ENCODE data around the gene AK8.
A peak's percentile ranks its signal among the peaks of the same experiment; 100 is the strongest.

AK8 gene

DNA sequence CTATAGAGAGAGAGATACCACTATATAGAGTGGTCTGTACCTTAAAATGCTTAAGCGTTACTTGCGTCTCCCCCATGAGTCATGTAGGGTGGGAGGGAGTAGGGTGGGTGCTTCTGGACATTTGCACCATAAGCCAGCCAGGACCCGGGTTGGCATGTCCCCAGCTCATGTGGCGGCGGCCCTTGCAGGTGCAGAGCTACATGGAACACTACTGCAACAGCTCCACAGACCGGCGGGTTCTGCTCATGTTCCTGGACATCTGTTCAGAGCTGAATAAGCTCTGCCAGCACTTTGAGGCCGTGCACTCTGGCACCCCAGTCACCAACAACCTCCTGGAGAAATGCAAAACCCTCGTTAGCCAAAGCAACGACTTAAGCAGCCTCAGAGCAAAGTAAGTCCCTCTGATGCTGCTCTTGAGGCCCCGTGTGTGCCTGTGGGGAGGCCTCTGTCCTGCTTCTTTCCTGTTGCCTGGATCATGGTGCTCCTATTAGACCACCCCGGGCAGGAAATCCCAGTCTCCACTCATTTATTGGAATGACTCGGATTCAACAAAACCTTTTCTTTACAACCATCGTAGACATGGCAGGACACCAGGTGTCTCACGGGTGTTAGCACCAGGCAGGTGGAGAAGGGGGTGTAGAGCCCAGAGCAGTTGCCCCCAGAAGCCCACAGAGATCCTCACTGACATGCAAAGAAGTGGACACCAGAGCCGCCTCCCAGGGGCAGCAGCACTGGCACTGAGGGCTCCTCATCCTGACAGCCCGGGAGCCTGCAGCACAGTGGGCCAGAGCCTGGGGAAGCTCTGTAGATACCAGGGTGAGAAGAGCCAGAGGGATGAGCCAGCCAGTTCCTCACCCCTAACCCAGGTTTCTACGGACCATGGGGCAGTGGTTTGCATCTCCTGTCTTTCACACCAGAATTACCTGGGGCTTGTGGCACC is 9.4 kb upstream of the AK8 start:
- no peak for DNase-seq

DNA sequence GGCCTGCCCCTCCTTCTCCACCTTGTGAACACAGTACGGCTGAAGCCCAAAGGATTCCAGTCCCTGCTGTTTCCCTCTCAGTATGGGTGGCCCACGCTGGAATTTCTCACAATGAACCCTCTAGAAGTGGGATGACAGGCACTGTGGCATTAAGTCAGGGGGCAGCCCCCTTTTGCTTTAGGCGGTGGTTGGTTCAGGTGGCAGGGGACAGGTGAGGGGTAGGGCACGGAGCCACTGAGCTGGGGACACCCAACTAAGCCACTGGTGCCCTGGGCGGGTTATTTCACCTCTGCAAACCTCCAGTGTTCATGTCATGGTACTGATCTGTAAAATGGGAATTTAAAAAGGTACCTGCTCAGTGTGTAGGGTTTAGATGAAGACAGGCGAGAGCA is 8.2 kb upstream of the AK8 start:
- no peak for DNase-seq

DNA sequence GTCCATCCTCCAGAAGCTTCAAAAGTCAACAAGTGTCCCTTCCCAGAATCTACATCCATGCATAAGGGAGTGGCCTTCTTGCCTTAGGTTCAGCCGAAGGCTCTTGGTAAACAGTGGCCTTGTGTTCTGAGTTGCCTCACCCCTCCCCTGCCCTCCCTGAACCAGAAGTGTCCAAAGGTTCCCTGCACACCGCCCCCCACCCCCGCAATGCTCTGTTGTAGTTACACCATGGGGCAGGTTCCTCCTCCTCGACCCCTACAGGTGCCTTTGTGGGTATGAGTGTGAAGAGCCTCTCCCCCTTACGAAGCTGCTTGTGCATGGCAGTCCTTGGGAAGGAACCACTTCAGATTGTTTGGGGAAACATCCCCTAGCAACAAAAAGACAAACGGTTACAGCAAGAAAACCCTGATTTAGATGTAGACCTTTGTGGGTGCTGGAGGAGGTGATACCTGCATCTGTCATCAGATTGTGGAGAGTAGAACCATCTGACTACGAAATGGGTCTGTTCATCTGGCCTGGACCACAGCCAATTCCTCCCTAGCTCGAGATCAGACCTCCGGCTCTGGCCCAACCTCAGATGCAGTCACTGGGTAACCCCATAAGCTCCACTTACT is 7.7 kb upstream of the AK8 start:
- DNase-seq = no peak

DNA sequence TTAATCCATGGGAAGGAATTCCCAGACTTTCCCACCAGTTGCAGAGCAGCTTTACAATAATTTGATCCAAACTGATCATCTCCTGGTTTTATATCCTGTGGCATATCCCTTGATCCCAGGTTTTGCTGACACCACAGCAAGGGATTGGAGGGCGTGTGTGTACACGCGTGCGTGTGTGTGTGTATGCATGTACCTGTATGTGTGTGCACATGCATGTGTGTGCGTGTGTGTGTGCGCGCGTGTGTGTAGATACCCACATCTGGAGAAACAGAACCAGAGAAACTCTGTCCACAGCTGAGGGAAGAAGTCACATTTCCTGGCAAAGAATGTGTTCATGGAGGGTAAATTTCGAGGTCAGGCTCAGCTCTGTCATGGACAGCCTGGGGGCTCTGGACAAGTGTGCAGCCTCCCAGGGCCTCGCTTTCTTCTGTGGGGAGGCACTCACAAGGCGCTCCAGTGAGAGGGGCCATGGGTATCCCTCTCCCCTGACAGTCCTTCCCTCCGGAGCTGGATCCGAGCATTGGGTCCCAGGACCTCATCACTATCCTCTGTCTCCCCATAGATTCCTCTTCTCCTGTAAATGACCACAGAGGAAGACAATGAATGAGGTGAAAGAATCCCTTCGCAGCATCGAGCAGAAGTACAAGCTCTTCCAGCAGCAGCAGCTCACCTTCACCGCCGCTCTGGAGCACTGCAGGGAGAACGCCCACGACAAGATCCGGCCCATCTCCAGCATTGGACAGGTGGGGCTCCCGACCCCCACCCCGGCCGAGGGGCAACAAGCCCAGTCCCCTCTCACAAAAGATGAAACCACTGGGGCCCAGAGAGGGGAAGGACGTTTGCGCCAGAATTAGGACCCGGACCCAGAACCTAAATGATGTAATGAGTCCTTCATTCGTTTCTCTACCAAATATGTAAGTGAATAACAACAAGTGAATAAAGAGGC is 5.5 kb upstream of the AK8 start:
- DNase-seq = no peak

DNA sequence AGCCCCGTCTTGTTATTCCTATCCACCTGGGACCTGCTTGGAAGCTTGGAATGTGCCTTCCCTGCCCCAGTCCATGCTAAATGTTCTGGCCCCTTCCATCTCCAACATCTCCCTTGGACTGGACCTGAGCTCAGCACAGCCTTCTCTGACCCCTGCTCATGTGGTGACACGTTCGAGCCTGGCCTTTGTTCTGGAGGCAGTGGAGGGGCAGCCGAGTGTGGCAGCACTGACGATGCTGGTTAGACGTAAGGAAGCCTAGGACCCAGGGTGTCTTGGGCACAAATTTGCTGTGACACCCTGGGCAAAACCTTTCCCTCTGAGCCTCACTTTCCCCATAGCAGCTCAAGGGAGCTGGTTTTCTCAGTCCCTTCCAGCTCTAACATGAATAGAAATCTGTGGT is 4.5 kb upstream of the AK8 start:
- DNase-seq = no peak

DNA sequence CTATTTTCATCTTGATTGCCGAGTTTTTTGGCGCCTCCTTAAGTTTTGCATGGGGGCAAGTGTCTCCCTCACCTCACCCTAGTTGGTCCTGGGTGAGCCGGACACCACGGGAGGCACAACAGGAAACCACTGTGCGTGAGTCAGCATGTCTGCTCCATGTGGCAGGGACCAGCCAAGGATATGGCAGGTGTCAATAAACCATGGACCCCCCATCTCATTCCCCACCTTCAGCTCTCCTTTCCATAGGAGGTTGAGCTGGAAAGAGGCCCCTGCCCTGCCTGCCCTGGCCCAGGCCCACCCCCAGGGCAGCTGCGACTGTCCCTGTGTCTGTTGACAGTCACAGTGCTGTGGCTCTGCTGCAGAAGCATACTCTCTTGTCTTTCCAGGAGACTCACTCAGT is 3.7 kb upstream of the AK8 start:
- DNase-seq = no peak

DNA sequence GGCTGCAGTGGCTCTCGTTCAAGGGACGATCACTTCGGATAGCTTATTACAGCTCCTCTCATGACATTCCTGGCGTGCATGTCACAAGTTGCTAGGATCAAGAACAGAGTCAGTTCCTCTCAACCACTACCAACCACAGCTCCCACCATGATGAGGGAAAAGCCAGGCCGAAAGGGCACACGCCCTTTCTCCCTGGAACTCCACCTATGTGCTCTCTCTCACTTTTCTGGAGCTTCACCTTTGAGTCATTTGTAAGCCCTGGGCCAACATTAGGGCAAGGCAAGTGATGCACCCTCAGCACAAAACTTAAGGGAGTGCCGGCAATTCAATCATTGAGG is 2.2 kb upstream of the AK8 start:
- DNase-seq = no peak

DNA sequence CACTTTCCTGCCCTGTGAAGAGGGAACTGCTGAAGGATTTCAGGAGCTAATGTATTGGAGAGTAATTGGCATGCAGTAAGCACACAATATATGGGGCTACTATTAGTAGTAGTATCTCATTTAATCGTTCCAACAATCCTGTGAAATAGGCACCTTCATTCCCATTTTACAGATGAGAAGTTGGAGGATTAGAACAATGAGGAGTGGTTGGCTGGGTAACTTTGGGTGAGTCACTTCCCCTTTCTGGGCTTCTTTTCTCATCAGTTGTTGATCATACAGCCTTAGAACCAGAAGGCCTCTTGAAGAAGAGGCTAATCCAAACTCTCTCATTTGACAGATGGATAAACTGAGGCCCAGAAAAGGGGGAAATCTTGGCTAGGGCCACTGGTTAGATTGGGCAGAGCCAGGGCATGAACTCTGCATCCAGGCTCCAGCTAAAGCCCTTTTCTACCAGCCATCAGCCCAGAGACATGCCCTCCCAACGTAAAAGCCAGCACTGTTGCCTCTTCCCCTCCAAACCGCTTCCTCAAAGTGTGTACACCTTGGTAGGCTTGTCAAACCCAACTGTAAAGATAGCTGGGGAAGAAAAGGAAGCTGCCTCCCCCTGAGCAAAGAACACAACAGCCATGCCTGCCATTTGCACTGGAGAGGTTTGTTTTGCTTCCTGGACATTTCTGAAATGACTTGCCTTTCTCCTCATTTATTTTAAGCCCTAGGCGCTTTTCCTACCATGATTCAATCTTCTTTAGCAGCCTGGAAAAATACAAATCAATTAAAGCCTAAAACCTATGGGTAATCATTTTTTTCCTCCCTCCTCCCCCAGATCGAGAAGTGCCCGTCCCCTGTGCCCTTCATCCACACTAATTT is 1.6 kb upstream of the AK8 start:
- no peak for DNase-seq

DNA sequence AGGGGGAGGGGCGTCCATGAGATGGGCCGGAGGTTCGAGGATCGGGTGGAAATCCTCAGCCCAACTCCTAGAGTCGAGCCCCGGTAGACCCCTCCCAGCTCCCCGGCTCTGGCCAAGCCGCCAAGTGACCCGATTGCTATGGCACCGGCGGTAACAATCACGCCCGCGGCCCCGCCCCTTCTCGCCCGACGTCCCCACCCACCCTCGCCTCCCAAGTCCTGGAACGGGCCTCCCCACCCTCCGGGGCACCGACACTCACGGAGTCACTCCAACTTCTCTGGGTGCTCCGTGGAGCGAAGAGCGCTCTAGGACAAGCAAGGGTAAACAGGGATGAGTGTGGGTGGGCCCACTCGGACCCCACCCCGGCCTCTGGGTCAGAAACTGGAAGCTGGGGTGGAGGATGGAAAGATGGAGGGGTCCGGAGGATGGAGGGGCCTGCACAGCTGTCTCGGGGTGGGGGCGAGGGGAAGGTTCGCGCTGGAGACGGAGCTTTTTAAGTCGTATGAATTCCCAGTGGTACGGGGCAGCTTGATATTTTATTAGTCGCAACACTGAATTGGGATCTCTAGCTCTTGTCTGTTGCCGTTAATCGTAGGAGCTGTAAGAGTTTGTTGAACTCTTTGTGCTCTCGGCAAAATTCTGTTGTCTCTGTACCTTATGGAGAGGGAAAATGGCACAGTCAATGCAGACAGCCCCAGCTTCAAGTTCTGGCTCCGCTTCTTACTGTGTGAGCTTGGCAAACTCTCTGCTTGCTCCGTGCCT is 792 bp upstream of the AK8 start, which contains the start of gene SPACA9:
Gene SPACA9 (plus strand): TSS at position 204 of the 762 bp plus-strand sequence. CDS start 5,050 bp downstream, outside the sequence.
- peak; percentile 47 to 57 for DNase-seq

DNA sequence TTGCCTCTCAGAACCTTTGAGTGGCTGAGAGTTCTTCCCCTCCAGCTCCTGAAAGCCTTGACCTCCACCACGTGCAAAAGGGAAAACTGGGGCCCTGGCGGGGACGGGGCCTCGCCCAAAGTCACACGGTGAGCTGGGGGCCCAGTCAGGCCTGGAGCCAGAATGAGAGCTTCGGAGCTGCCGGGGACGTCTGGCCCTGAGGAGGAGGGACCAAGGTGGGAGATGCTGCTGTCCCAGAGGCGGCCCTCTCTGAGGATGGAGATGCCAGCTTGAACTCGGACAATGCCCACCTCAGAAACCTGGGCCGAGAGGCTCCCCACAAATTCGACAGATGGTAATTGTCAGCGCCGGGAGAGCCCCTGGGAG is 643 bp downstream of the AK8 start:
- no peak for DNase-seq

DNA sequence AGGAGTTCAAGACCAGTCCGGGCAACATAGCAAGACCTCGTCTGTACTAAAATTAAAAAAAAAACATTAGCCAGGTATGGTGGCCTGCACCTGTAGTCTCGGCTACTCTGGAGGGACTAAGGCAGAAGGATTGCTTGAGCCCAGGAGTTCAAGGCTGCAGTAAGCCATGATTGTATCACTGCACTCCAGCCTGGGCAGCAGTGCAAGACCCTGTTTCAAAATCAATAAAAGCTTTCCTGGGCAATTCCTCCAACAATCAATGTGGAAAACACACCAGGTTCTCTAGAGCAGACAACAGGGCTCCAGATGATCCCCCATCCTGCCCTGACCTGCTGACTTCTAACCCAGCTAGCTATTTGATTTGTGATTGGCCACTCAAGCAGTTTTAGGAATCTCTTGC is 1.2 kb downstream of the AK8 start:
- no peak for DNase-seq

DNA sequence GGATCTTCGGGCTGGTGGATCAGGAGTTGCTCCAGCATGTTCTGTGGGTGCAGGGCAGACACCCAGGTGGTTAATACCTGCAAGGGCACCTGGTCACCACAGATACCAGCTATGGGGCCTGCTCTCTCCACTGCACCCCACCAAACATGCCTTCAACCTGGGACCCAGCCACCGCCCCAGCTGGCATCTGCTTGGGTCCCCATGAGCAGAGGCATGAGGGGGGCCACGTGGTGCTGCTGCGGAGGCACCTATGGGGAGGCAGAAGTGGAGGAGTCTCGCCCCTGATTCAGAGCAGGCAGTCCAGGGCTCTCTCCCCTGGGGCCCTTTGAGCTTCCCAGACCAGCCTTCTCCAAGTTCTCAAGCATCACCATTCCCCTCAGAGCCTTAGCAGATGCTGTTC is 2.9 kb downstream of the AK8 start:
- DNase-seq = no peak

DNA sequence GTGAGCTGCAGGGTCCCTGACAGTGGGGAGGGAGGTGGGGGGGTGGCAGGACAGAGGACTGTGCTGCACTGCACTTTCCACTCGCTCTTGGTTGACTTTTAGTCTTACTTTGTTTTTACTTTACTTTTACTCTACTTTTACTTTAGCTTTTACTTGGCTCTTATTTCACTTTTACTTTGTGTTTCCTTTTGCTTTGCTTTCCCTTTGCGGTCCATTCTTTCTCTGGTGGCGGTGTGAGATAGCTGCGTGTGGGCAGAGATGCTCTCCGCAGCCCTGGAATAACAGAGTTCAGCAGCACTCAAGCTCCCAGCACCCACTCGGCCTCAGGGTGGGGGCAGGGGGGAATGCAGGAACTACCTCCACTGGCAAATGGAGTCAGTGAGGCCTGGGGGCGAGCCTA is 4.7 kb downstream of the AK8 start:
- DNase-seq = peak; percentile 24 to 45

DNA sequence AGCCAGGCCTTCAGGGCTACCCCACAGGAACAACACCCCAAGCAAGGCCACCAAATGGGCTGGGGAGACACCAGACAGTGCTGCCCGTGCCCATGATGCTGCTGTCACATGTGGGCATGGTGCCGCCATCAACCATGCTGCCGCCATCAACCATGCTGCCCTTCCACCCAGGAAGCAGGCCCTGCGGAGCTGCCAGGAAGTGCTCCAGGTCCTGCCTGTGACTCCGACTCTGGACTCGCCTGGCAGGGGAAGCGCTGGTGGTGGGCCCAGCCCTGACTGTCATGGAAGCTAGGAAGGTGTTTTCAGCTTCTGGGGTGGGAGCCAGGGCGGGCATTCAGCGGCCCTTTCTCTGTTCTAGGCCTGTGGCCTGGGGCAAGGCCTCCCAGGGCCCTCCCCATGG is 8.8 kb downstream of the AK8 start:
- no peak for DNase-seq

DNA sequence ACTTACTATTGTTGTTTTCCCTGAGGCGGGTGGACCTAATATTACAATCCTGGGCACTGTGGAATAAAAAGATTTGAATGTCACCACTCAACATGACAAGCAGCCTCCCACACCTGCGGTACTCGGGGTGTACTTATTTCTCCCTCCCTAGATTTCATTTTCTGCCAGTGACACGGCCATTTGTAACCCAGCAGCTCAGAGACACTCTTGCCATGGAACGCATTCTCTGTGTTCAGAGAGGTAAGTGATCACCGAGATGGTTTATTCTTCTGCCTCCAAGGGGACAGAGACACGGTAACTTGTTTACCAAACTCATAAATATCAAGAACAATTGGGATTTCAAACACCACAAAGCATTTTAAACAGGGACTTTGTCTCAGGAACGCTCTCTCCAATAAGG is 11.2 kb downstream of the AK8 start:
- DNase-seq = no peak

DNA sequence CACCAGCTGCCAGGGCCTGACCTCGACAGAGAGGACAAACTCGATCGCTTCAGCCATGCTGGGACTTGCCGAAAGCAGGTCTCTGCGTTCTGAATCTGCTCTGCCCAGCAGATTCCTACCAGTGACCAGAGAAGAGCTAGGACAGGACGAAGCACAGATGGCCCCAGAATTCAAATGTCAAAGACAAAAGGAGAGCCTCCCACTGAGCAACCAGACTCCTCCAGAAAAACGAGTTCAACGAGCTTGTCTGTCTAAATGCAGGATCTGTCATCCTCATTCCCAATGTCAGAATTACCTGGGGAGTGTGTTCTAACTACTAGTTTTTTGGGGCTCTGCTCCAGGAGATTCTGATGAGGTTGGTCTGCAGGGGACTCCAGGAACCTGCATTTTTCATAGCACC is 13.4 kb downstream of the AK8 start:
- no peak for DNase-seq

DNA sequence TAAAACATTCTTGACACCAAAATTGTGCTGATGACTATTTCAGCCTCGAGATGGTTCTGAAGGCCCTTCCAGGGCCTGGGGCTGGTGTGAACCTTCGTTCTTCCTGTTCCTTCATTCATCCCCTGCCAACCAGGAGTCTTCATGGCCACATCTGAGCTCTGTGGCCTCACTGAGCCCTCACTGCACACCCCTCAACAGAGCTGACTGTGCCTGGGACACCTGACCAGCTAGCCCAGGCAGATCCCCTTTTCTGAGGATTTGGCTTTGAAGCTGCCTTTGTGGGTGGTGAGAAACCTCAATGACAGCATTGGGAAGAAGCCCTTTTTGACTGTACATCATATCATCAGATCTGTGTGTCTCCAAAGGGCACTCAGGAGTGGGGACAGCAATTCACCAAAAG is 13.8 kb downstream of the AK8 start:
- DNase-seq = no peak

DNA sequence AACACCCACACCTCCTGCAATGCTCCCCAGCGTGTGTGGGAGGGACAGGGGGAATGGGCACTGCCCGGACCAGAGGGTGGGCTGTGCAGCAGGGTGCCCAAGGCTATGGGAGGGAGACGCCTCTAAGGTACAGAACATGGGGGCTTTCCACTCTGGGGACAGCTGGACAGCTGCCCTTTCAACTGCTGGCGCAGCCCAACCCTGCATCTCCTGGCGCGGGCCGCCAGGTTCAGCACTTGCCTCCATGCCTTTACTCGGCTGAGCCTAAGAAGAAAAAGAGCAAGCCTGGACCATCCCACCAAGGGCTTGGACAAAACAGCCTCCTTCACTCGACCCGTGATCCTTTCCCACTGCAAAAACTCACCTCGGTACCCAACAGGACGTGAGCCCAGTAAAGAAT is 15.0 kb downstream of the AK8 start:
- DNase-seq = no peak

DNA sequence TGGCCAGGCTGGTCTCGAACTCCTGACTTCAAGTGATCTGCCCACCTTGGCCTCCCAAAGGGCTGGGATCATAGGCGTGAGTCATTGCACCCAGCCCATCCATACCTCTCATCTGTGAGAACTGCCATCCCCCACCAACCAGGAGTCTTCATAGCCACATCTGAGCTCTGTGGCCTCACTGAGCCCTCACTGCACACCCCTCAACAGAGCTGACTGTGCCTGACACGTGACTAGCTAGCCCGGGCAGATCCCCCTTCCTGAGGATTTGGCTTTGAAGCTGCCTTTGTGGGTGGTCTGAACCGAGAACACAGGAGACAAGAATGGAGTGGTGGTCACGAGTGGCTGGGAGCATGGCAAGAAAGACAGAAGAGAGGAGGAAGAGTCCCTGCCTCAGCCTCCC is 15.6 kb downstream of the AK8 start:
- DNase-seq = no peak

DNA sequence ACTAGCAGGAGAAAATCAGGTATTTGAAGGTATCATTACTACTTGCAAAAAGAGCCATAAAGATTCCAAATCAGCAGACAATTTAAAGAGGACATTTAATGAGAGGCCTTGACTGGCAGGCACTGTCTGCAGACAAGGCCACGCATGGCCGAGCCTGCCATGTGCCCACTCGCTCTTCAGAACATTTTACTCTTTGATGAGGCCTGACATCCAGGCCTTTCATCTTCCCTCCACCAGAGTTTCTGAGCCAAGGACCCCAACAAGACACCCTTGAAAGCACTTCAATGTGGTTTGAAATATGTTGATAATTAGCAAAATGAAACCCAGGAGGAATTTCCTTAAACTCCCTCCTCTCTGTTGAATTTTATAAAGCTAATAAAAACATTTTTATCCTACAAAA is 16.4 kb downstream of the AK8 start:
- DNase-seq = no peak

DNA sequence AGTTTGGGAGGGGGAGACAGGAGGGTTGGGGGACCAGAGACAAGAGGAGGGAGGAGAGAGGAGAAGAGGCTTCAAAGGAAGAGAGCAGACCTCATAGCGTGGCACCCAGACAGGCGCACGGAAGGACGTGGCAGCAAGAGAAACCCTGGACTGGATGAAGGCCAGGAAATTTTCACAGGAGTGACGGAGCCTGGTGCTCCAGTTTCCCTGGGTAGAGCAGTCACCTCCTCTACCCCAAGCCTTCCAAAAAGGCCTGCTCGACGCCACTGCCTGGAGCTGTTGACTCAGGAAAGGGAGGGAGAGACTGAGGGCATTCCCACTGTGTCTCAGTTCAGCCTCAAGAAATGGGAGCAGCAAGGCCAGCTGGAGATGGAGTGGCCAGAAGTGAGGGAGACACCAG is 19.3 kb downstream of the AK8 start:
- DNase-seq = no peak
